NCI-H1417 treated with DMSO at 0.1 percent for 48 hours (cell line): ENCODE measurements around the gene PTPN7.
"Not testable (repeated sequence)": the region's sequence is repeated elsewhere in the genome, so short reads cannot be mapped to it uniquely, and the experiment has no call there.

Source experiments
- DNase-seq: peaks from one replicate; lab custom pipeline; 2025; lab: John Stamatoyannopoulos, UW

The PTPN7 gene

DNA sequence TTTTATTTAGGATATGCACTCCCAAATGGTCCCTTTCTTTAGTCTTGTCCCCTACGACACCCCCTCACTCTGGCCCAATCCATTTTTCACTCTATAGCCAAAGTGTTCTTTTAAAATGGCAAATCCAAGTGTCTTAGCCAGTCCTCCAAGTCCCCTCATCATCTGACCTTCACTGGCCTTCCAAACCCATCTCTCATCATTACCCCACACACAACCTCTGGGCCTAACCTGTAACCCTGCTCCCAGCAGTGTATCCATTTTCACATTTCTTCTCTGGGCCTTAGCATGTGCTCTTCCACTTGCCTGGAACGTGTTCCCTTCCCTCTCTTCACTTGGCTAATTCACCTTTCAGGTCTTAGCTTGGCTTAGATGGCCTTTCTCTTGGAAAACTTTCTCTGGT, 9.4 kb downstream of the PTPN7 start:
- DNase-seq: no peak

DNA sequence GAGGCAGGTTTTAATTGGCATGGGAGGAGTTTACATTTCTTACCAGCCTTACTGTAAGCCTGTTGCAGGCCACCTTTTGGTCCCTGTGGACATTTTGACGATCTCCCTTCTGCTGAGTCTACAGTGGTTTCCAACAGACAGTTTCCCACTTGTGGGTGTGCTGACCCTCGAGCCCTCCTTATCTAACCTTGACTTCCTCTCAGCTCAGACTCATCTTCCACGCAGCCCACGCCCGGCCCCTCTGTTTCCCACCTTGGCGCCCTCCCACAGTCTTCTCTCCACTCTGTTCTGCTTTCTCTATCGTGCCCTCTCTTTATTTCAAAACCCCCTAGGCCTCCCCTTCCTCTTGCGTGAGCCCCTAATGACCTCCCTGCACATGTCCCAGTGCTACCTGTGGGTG, 9.8 kb downstream of the PTPN7 start:
- no peak for DNase-seq

DNA sequence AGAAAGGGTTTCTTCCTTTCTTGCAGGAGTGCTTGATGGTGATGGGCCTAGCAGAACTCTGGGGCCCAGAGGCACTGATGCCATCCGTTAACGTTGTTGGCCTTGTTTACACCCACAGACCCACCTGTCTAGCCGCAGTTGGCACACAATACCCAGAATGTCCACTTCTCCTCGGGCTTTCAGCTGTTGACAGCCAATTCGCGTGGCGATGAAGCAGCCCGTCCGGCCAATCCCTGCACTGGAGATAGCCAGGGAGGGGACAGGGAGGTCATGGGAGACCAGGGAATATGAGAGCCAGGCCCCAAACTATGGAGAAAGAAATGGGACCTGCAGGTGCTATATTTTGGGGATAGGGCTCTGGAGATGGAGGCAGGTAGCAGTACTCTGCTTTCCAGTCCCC, 10.2 kb downstream of the PTPN7 start:
- DNase-seq: no peak

DNA sequence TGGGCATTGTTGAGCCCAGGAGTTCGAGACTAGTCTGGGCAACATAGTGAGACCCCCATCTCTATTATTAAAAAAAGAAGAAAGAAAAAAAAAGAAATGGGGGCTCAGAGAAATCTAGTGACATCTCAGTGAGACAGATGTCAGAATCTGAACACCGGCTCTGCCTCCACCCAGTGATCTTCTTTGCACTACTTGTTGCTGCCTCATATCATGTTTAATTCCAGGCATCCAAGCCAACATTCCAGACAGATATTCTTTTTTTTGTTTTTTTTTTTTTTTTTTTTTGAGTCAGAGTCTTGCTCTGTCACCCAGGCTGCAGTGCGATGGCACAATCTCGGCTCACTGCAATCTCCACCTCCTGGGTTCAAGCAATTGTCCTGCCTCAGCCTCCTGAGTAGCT, 10.8 kb downstream of the PTPN7 start:
- DNase-seq: no peak

DNA sequence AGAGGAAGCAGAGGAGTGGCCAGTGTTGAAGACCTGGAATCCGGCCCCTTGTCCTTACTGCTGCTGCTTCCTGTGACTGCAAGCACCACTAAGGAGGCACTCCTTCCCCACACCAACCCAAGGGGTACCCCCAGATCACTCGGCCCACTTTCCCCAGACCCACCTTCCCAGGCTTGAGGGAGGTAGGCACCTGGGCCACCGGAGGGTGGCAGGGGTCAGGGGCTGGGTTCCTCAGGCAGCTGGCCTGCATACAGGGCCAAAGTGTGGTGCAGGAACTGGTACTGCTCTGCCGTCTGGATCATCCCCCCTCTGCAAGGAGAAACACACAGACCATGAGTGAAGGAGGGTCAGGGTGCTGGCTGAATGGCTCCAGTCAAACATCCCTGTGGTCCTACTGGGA, 12.0 kb downstream of the PTPN7 start:
- DNase-seq: no peak

DNA sequence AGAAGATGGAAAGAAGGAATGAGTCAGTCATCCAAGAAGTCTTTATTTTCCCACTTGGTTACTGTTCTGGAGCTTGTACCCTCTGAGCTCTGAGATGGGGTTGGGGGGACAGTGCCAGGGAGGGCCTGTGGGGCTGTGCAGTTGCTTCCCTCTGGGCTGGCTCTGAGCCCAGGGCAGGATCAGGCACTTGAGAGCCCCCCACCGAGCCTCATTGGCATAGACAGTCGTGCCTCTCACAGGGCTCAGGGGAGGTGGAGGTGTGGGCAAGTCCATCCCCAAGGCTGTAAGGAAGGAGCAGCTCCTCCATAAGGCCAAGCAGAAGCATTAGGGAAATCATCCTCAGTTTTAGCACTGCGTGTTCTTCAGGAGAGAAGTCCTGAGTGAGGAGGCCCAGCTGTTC, 13.4 kb downstream of the PTPN7 start:
- no peak for DNase-seq

DNA sequence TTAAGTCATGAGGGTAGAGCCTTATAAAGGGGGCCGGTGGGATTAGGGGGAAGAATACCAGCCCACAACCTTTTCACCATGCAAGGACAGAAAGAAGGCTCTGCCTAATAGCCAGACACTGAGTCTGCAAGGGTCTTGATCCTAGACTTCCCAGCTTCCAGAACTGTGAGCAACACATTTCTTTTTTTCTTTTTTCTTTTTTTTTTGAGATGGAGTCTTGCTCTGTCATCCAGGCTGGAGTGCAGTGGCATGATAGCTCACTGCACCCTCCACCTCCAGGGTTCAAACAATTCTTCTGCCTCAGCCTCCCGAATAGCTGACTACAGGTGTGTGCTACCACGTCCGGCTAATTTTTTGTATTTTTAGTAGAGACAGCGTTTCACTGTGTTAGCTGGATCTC, 14.1 kb downstream of the PTPN7 start:
- no peak for DNase-seq

DNA sequence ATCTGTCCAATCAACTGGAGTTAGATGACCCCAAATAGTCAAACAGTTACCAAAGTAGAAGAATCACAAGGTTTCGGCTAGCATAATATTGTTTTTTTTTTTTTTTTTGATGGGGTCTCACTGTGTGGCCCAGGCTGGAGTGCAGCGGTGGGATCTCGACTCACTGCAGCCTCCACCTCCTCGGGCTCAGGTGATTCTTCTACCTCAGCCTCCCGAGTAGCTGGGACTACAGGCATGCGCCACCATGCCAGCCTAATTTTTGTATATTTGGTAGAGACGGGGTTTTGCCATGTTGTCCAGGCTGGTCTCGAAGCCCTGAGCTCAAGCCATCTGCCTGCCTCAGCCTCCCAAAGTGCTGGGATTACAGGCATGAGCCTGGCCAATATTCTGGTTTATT, 14.7 kb downstream of the PTPN7 start:
- DNase-seq: not testable (repeated sequence)

DNA sequence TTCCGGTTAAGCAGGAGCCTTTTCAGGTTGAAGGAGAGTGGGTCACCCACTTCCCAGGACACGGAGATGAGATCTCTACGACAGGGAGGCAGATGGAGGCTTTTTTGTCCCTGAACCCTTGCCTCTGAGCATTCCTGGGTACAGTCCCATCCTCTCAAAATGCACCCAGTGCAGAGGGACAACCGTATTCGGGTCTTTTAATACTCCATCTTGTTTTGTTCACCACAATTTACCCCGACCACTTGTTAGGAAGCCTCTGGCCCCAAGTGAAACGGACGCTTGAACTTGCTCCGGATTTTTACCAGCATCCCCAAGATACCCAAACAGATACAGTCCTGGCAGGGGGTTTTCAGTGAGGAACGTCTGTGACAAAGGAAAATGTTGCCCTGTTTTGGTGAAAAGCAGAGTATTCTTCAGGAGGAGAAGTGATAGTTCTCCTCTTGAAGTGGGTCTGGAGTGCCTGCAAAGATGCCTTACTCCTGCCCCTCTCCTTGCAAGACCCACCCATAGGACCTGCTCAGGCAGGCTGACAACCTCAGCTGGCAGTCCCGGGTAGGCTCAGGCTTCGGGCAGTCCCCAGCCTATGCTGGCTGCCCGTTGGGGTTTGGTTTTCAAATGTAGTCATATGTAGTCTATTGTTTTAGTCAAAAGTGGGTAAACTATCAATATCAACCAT, 15.2 kb downstream of the PTPN7 start:
- no peak for DNase-seq

DNA sequence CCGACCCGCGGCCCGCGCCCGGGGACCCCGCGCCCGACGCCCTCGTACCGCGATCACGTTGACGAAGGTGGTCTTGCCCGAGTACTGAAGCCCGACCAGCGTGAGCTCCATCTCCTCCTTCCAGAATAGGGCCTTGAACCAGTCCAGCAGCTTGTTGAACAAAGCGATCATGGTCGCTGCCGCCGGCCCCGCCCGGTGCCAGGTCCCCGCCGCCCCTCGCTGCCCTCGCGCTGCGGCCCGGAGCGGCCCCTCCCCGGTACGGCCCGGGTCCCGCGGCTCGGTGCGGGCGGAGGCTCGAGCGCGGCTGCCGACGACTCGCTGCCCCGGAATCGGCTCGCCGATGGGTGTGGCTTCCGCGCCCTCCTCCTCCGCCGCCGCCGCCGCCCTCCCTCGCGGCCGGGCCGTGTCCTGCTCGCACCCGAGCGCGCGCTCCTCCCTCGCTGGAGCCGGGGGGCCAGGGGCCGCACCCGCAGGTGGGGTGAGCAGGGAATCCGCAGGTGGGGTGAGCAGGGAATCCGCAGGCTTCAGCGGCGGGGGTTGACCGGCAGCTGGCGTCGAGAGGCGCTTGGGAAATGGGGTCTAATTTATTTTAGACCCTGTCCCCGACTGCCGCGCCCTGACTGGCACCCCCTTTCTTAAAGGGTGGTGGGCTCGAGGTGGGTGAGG, 15.9 kb downstream of the PTPN7 start, which contains the start of gene ARL8A:
ARL8A (minus strand) TSS at position 336 of the 666 bp plus-strand sequence; CDS start at position 171, 165 bp downstream.
- no peak for DNase-seq

DNA sequence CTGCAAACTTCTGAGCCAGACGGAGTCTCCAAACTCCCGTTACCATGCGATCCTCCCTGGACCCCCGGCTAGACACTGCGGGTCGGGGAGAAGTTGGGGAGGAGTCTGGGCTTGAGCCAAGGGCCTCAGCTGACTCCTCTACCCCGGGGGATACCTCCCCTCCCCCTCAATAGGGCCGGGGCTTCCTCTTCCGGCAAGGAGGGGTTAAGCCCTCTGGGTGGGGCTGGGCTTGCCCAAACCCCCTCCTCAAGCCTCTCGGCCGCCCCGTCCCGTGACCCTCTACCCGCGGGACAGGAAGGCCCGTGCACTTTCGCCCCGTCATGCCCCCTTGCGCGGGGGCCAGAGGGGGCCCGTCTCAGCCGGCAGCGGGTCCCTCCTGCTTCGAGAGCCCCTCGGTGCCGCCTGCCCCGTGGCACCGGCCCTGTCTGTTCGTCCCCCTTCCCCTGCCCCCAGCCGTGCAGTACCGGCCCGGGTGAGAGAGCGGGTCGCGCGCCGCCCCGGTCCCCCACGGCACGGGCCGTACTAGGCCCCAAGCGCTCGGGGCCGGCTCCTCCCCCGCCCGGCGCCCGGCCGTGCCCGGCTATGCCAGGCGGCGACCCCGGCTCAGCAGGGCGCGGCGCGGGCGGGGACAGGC, 16.5 kb downstream of the PTPN7 start:
- DNase-seq: no peak

DNA sequence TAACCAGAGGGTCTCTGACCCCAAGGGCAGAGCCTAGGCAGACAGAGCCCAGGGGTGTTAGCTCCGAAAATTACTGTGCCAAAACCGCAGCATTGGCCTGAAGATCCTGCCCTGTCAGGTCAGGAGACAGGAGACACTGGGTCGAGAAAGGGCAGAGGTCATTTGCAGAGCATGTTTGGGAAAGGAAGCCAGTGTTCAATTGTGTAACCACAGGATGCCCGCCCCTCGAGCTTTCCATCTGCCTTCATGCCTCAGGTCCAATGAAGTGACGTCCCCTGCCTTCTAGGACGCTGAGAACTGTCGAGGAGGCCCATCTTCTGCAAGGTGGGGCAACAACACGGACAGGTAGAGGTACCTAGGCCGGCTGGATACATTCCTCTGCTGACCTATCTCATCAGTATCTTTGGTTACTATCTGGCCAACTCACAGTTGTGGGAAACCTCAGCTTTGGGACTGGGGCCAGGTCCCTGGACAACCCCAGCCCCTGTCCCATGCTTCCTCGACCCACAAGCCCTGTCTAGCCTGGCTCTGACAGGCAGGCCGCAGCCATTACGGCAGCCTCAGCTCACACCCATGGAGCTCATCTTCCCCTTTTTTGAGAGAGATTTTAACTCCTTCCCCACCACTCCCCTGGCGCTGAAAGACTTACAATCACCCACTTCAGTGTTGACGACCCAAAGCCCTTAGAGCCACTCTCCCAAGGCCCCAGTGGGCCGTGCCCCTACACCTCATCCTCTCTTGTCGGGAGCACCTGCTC, 17.2 kb downstream of the PTPN7 start:
- no peak for DNase-seq

DNA sequence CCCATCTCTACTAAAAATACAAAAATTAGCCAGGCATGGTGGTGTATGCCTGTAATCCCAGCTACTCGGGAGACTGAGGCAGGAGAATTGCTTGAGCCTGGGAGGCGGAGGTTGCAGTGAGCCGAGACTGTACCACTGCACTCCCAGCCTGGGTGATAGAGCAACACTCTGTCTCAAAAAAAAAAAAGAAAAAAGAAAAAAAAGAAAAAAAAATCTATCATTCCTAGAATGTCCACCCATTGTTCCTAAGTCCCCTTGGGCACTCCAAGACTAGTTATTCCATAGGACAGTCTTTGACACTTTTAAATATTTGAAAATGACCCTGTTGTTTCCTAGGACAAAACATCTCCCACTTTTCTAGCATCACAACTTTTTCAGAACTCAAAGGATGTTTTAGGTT, 18.9 kb downstream of the PTPN7 start:
- DNase-seq: not testable (repeated sequence)

DNA sequence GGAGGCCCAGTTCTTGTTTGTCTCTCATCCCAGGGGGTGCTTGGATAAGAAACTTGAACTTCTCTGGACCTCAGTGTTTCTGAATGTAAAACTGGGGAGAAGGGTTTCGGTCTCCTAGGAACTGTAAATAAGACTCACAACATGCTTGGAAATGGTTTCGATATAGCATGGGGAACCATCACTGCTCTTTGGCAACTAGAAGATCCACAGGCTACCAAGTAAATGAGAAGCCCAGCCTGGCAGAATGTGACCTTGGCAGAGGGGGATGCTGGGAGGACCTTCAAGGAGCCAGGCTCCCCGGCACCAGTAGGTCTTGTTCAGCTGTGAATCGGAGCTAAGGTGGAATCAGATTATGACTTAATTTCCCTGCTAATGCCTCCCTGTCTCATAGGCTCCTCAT, 19.6 kb downstream of the PTPN7 start:
- no peak for DNase-seq

DNA sequence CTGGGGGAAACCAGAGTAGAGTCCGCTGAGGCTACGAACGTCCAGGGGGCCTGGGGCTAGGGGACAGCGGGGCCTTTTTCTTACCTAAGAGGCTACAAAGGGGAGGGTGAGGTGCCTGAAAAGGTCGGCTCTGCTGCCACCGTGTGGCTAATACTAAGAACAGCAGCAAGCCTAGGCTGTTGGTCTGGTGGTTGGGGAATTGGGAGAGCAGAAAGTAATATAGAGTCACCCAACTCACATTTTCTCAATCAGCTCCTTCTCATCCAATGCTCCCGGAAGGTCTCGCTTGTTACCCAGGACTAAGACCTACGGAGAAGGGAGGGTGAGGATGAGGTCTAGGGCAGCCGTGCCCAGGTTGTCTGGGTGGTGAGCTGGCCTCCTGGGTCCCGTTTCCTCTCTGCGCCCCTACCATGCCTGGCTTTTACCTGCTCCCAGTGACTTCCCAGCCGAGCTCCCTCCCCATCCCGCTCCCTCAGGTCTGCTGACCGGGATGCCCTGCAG, 25.1 kb downstream of the PTPN7 start:
- DNase-seq: no peak

DNA sequence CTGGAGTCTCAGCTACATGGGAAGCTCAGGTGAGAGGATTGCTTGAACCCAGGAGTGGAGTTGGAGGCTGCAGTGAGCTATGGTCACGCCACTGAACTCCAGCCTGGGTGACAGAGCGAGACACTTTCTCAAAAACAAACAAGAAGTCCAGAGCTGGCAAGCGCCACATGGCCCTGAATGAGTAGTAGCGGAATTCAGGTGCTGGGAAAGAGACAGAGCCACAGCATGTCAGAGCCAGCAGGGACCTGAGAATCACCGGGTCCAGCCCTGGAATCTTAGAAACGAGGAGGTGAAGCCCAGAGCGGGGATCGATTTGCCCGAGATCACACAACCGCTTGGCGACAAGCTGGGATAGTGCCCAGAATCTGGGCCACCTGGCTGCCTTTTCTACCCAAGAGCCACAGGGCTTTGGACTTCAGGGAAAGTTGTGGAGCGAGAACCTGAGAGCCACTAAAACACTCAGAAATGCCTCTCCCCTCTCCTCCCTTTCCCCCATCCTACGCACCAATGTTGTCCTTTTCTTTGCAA, 25.7 kb downstream of the PTPN7 start:
- DNase-seq: no peak

DNA sequence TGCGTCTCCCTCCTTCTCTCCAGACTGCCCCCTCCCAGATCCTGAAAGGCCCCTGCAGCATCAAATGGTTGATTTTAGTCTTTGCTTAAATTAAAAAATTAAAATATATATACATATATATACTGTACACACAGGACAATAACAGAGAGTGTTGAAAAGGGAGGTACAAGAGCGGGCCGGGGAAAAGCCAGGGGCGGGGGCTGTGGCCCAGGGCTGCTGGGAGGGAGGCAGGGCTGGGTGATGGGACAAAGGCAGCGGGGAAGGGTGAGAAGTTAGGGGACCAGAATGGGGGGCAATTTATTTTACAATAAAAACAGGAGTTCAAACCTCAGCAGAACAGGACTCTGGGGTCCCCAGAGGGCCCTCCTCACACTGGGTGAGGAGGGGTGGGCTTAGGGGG, 26.4 kb downstream of the PTPN7 start:
- no peak for DNase-seq

DNA sequence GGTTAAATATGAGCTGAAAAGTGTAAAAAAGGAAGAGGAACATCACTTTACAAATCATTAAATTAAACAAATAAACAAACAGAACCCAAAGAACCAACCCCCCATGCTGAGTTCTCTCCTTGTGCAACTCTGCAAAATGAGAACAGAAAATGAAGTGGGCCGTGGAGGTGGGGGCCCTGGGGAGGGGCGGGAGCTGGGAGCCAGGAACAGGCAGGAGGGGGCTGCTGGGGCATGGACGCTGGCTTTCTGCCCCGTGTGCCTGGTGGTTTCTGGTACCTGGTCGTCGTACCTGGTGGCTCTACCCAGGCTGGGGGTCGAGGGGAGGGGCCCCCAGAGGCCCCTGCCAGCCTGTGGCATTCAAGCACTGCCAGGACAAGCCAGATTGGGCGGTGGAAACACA, 26.9 kb downstream of the PTPN7 start:
- DNase-seq: no peak

DNA sequence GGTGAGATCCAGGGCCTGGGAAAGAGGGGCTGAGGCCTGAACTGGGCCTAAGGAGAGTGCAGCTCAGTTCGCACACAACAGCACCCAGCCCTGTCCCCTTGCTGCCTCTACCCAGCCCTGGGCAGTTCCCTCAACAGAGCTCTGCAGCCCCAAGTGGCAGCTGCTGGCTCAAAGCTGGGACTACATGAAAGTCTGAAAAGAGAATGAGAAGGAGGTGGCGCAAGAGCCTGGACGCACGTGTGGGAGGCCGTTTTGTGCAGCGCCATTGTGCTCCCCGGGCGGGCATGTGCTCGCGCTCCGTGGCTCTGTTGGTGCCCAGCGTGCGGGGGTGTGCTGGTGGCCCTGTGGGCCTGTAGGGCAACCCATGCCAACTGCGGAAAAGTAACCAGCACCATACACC, 27.4 kb downstream of the PTPN7 start:
- DNase-seq: no peak

DNA sequence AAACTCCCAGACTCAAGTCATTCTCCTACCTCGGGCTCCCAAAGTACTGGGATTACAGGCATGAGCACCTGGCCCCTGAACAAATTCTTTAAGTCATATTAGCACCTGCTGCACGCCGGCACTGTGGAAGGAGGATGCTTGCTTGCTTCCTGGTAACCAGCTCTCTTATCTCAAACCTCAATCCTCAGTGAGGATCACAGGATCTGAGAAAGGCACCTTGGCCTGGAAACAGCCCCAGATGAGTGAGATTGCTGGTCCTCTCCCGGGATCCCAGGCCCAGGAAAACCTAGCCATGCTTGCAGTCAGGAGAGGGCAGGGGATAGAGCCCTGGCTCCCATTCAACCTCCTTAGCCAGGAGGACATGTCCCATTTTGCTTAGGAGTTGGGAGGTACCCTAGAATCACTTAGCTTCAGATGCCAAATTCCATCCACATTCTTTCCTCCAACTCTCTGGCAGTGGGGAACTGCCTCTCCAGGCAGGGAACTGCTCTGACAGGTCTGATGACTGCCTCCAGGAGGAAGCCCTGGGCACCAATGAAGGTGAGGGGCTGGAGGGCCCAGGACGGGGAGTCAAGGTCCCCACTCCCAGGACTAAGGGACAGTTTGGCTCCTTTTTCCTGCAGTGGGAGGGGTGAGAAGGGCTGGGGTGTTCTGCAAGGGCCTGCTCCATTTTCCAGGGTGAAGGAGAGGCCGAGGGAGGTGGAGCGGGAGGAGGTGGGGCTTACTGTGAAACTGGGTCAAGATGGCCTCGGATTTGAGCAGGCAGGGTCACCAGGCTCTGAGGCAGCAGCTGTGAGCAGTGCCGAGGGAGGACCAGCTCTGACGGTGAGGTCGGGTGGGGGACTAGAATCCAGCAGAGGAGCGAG, 28.2 kb downstream of the PTPN7 start:
- no peak for DNase-seq

DNA sequence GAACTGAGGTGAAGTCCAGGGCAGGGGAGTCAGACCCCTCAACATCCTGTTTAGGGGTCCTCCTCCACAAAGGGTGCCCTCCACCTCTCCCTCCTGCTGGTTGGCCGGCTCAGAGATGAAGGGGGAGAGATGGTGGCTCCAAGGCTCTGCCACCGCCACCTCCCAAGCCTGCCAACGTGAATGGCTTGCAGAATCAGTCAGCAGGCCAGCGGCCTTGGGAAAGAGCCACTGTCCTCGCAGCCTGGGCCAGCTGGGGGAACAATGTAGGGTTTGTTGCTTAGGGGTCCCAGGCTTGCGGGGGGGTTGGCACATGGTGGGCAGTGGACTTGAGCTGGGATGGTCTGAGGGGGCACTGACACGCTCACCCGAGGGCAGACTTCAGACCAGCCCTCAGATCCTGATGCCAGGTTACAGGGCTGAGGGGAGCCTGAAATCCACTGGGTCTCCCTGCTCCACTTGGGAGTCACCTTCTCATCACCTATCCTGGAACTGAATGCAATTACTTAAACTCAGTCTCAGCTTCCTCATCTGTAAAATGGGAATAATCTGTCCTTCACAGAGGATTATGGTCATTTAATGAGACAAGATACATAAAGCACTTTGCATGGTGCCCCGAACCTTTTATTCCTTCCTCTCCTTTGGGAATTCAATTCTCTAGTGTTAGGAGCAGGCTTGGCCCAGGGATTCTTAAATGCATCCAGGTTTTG, 29.4 kb downstream of the PTPN7 start:
- DNase-seq: no peak
